Ovary (tissue), 3 donors: ENCODE data around the gene TAS2R7.

Source experiments
- EP300 ChIP-seq: sonication (generic); formaldehyde crosslinking; IDR thresholded peaks from one replicate; pipeline ENCODE4 v1.6.1; 2017; ENCODE audit warnings: antibody characterized with exemption
- POLR2A ChIP-seq: fragments of 450-650 bp; IDR thresholded peaks from one replicate; pipeline ENCODE4 v1.6.1; 2017; ENCODE audit warnings: antibody characterized with exemption, mild to moderate bottlenecking, moderate library complexity
- TF ChIP-seq, protein P1 (sequence below), 3 donors: fragments of 450-650 bp in 2 of 3; fragments of 200-600 bp in 1 of 3; IDR thresholded peaks; one replicate each; pipeline versions ENCODE4 v1.5.1 to v1.8.0; 2016 to 2022; ENCODE audit warnings: antibody characterized with exemption in 3 of 3, mild to moderate bottlenecking in 1 of 3
- donor health status: DM: no; HTN: no; CAD: no.

DNA sequence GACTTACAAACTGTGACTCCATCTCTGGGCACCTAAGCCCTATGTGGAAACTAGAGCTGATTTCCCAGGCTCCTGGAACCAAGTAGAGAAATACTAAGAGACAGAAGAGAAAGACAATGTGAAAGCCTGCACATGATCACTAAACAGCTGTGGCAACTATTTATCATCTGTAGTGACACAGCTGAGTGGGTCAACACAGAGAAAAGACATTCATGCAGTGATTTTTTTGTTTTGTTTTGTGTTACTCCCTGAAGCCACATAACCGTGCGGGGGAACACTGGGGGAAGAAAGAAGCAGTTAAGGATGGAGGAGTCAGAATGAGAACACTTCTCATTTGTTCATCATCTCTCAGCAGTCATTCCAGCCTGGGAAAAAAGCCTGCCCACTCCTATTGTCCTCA lies 45.3 kb upstream of the TAS2R7 start:
- TF ChIP-seq EP300 = no peak
- TF ChIP-seq, protein P1, sequence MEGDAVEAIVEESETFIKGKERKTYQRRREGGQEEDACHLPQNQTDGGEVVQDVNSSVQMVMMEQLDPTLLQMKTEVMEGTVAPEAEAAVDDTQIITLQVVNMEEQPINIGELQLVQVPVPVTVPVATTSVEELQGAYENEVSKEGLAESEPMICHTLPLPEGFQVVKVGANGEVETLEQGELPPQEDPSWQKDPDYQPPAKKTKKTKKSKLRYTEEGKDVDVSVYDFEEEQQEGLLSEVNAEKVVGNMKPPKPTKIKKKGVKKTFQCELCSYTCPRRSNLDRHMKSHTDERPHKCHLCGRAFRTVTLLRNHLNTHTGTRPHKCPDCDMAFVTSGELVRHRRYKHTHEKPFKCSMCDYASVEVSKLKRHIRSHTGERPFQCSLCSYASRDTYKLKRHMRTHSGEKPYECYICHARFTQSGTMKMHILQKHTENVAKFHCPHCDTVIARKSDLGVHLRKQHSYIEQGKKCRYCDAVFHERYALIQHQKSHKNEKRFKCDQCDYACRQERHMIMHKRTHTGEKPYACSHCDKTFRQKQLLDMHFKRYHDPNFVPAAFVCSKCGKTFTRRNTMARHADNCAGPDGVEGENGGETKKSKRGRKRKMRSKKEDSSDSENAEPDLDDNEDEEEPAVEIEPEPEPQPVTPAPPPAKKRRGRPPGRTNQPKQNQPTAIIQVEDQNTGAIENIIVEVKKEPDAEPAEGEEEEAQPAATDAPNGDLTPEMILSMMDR (IDR thresholded peaks at IDR 0.05) = no peak
- TF ChIP-seq POLR2A = no peak
